H9 (cell line): ENCODE measurements around the gene PARK7. TPM values are rescaled to one million over a fixed set of nuclear protein-coding genes. Genes with fewer than 3 reads are reported as not detected.

ENCODE experiments used
- DNase-seq: peaks from one replicate; pipeline ENCODE4 v3.0.0-alpha.2; 2017
- H2AFZ ChIP-seq: one replicate; pipeline ENCODE4 v1.6.1; 2013; ENCODE audit warnings: mild to moderate bottlenecking, low read length, control low read depth, moderate library complexity
- H2AK5ac ChIP-seq: 2 replicates; pipeline ENCODE4 v1.6.1; 2013; ENCODE audit warnings: low read length, control low read depth, mixed read lengths; ENCODE audit not compliant: insufficient read length
- H2BK120ac ChIP-seq: one replicate; pipeline ENCODE4 v1.6.1; 2013; ENCODE audit warnings: low read depth, mild to moderate bottlenecking, low read length, control low read depth, inconsistent platforms; ENCODE audit not compliant: poor library complexity, severe bottlenecking
- H2BK12ac ChIP-seq: 2 replicates; pipeline ENCODE4 v1.6.1; 2013; ENCODE audit warnings: low read length, control low read depth, mixed read lengths, low read depth; ENCODE audit not compliant: insufficient read length
- H2BK15ac ChIP-seq: 2 replicates; pipeline ENCODE4 v1.6.1; 2013; ENCODE audit warnings: low read depth, low read length, control low read depth
- H2BK20ac ChIP-seq: one replicate; pipeline ENCODE4 v1.6.1; 2013; ENCODE audit warnings: low read depth, mild to moderate bottlenecking, low read length, control low read depth, inconsistent platforms; ENCODE audit not compliant: poor library complexity, severe bottlenecking
- H2BK5ac ChIP-seq: 2 replicates; pipeline ENCODE4 v1.6.1; 2013; ENCODE audit warnings: low read length, control low read depth, mixed read lengths; ENCODE audit not compliant: insufficient read length
- H3K14ac ChIP-seq: 2 replicates; pipeline ENCODE4 v1.6.1; 2013; ENCODE audit warnings: low read length, control low read depth; ENCODE audit not compliant: insufficient read depth
- H3K18ac ChIP-seq: 2 replicates; pipeline ENCODE4 v1.6.1; 2013; ENCODE audit warnings: low read depth, mild to moderate bottlenecking, mixed read lengths, low read length, control low read depth; ENCODE audit not compliant: insufficient read length
- H3K23ac ChIP-seq: 2 replicates; pipeline ENCODE4 v1.6.1; 2013; ENCODE audit warnings: low read length, control low read depth, mixed read lengths, low read depth; ENCODE audit not compliant: insufficient read length
- H3K23me2 ChIP-seq: 2 replicates; pipeline ENCODE4 v1.6.1; 2013; ENCODE audit warnings: low read depth, mild to moderate bottlenecking, mixed read lengths, low read length, control low read depth; ENCODE audit not compliant: insufficient read length, poor library complexity, severe bottlenecking
- H3K27ac ChIP-seq: 2 replicates; pipeline ENCODE4 v1.5.1; 2013; ENCODE audit warnings: low read length, control low read depth, mixed read lengths, low read depth; ENCODE audit not compliant: insufficient read length
- H3K27me3 ChIP-seq: 2 replicates; pipeline ENCODE4 v1.6.1; 2013; ENCODE audit warnings: low read length, control low read depth, inconsistent platforms; ENCODE audit not compliant: insufficient read depth
- H3K4ac ChIP-seq: 2 replicates; pipeline ENCODE4 v1.6.1; 2013; ENCODE audit warnings: low read depth, mild to moderate bottlenecking, control low read depth, inconsistent platforms, low read length, moderate library complexity
- H3K4me1 ChIP-seq: 2 replicates; pipeline ENCODE4 v1.6.1; 2013; ENCODE audit warnings: low read length, control low read depth, inconsistent platforms; ENCODE audit not compliant: insufficient read depth
- H3K4me2 ChIP-seq: 2 replicates; pipeline ENCODE4 v1.6.1; 2013; ENCODE audit warnings: low read length, control low read depth, mixed read lengths; ENCODE audit not compliant: insufficient read length, insufficient read depth
- H3K56ac ChIP-seq: 2 replicates; pipeline ENCODE4 v1.6.1; 2013; ENCODE audit warnings: low read depth, mild to moderate bottlenecking, mixed read lengths, low read length, control low read depth; ENCODE audit not compliant: insufficient read length
- H3K79me1 ChIP-seq: 2 replicates; pipeline ENCODE4 v1.6.1; 2013; ENCODE audit warnings: low read depth, mild to moderate bottlenecking, moderate library complexity, low read length, control low read depth, inconsistent platforms; ENCODE audit not compliant: insufficient read depth, poor library complexity, severe bottlenecking
- H3K79me2 ChIP-seq: 2 replicates; pipeline ENCODE4 v1.6.1; 2013; ENCODE audit warnings: low read length, control low read depth, inconsistent platforms; ENCODE audit not compliant: insufficient read depth
- H3K9ac ChIP-seq: 2 replicates; pipeline ENCODE4 v1.6.1; 2013; ENCODE audit warnings: low read length, control low read depth, mixed read lengths; ENCODE audit not compliant: insufficient read length; ENCODE audit errors: extremely low read depth
- H3K9me3 ChIP-seq: one replicate; pipeline ENCODE4 v1.6.1; 2013; ENCODE audit warnings: low read depth, low read length, inconsistent platforms; ENCODE audit not compliant: control insufficient read depth
- H3T11ph ChIP-seq: one replicate; pipeline ENCODE4 v1.6.1; 2013; ENCODE audit warnings: mild to moderate bottlenecking, low read length, control low read depth, inconsistent platforms
- H4K20me1 ChIP-seq: one replicate; pipeline ENCODE4 v1.6.1; 2013; ENCODE audit not compliant: control insufficient read depth, insufficient read length, insufficient read depth
- H4K5ac ChIP-seq: 2 replicates; pipeline ENCODE4 v1.6.1; 2013; ENCODE audit warnings: low read depth, mild to moderate bottlenecking, mixed read lengths, low read length, control low read depth; ENCODE audit not compliant: insufficient read length
- H4K8ac ChIP-seq: replicated peaks from 2 replicates; pipeline ENCODE4 v1.6.1; 2013; ENCODE audit warnings: low read length, control low read depth, mixed read lengths, low read depth; ENCODE audit not compliant: insufficient read length
- H4K91ac ChIP-seq: 2 replicates; pipeline ENCODE4 v1.6.1; 2013; ENCODE audit warnings: low read depth, mild to moderate bottlenecking, moderate library complexity, mixed read lengths, low read length, control low read depth; ENCODE audit not compliant: insufficient read length
- H3K27ac Mint-ChIP-seq, 3 experiments: 2 replicates in 2 of 3; 3 replicates in 1 of 3; pipeline ENCODE4 v1.8.0; 2020 to 2021; ENCODE audit warnings: mixed read lengths in 3 of 3, mild to moderate bottlenecking in 1 of 3, moderate library complexity in 1 of 3
- H3K27me3 Mint-ChIP-seq: 2 replicates; pipeline ENCODE4 v1.8.0; 2021; ENCODE audit warnings: low read depth, mild to moderate bottlenecking, moderate library complexity, mixed read lengths
- H3K36me3 Mint-ChIP-seq, 3 experiments: 2 replicates in 2 of 3; 3 replicates in 1 of 3; pipeline ENCODE4 v1.8.0; 2020 to 2021; ENCODE audit warnings: low read depth in 3 of 3, mixed read lengths in 3 of 3; ENCODE audit not compliant: insufficient read depth in 1 of 3
- H3K4me1 Mint-ChIP-seq, 2 experiments: 2 replicates each; pipeline ENCODE4 v1.8.0; 2020; ENCODE audit warnings: mixed read lengths in 2 of 2
- H3K4me3 Mint-ChIP-seq, 2 experiments: 2 replicates in 1 of 2; 3 replicates in 1 of 2; pipeline ENCODE4 v1.8.0; 2020 to 2021; ENCODE audit warnings: mild to moderate bottlenecking in 2 of 2, mixed read lengths in 2 of 2, moderate library complexity in 1 of 2
- H3K9me3 Mint-ChIP-seq, 2 experiments: 2 replicates in 1 of 2; 3 replicates in 1 of 2; pipeline ENCODE4 v1.8.0; 2020; ENCODE audit warnings: mild to moderate bottlenecking in 2 of 2, mixed read lengths in 2 of 2, moderate library complexity in 1 of 2
- WGBS: extraction: QIAGEN DNeasy Blood & Tissue Kit; methylation state at CpG from one replicate; pipeline ENCODE4 v1.1.7; 2013; ENCODE audit warnings: missing lambda C conversion rate, low lambda C conversion rate, mixed read lengths; ENCODE audit not compliant: insufficient read length; ENCODE audit errors: extremely low coverage; 5-methylcytosine and 5-hydroxymethylcytosine counted together
- total RNA-seq: library from RNA; stranded (reverse); gene quantifications from 2 replicates; pipeline ENCODE4 v1.2.1, GENCODE V29; 2021
- TF ChIP-seq, protein P1 (sequence below): fragments of 200-600 bp; sonication (generic); conservative IDR thresholded peaks from 3 replicates; pipeline ENCODE4 v1.8.0; 2021; ENCODE audit warnings: antibody characterized with exemption, mild to moderate bottlenecking

Gene PARK7
- total RNA-seq, 1 experiment from 2014 or later = 370 TPM

- Mint-ChIP-seq H3K27ac (no peak overlapping the region; a peak in 1 of 7 replicates), H3K4me1 (peaks cover 15 to 20% of the 10 kb centered on the region in 2 experiments), H3K36me3 (peaks cover 44 to 67% (median 56%) of the 10 kb centered on the region in 3 experiments), H3K9me3 (no peaks in the 10 kb centered on the region), H3K4me3 (no peak overlapping the region), H3K27me3 (no peaks in the 10 kb centered on the region)
- no peak overlapping the region for H3K14ac ChIP-seq
- no peaks in the 10 kb centered on the region for H3K4me1 ChIP-seq
- no peaks in the 10 kb centered on the region for H3K27me3 ChIP-seq
- H4K91ac ChIP-seq = no peak overlapping the region
- no peak overlapping the region for H4K8ac ChIP-seq
- no peak overlapping the region for H3K4me2 ChIP-seq
- DNase-seq = no peak
- H3K27ac ChIP-seq = no peak overlapping the region
- H3K9me3 ChIP-seq = no peaks in the 10 kb centered on the region
- peaks cover 2% of the 10 kb centered on the region for H3K23me2 ChIP-seq
- TF ChIP-seq, protein P1, sequence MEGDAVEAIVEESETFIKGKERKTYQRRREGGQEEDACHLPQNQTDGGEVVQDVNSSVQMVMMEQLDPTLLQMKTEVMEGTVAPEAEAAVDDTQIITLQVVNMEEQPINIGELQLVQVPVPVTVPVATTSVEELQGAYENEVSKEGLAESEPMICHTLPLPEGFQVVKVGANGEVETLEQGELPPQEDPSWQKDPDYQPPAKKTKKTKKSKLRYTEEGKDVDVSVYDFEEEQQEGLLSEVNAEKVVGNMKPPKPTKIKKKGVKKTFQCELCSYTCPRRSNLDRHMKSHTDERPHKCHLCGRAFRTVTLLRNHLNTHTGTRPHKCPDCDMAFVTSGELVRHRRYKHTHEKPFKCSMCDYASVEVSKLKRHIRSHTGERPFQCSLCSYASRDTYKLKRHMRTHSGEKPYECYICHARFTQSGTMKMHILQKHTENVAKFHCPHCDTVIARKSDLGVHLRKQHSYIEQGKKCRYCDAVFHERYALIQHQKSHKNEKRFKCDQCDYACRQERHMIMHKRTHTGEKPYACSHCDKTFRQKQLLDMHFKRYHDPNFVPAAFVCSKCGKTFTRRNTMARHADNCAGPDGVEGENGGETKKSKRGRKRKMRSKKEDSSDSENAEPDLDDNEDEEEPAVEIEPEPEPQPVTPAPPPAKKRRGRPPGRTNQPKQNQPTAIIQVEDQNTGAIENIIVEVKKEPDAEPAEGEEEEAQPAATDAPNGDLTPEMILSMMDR = no peak
- no peak overlapping the region for H3T11ph ChIP-seq
- H2AK5ac ChIP-seq = no peak overlapping the region
- WGBS = no CpG with 5 or more reads among the region's 3 CpGs
- H2BK12ac ChIP-seq = no peak overlapping the region
- no peak overlapping the region for H2BK15ac ChIP-seq
- no peak overlapping the region for H3K56ac ChIP-seq
- H4K5ac ChIP-seq = no peak overlapping the region
- no peak overlapping the region for H3K23ac ChIP-seq
- no peak overlapping the region for H3K4ac ChIP-seq
- no peak overlapping the region for H2BK20ac ChIP-seq
- H3K79me2 ChIP-seq = peaks cover 5% of the 10 kb centered on the region; the same call in 1 of the 2 replicates
- no peaks in the 10 kb centered on the region for H4K20me1 ChIP-seq
- H2BK5ac ChIP-seq = no peak overlapping the region
- H3K79me1 ChIP-seq = peaks cover 2% of the 10 kb centered on the region
- H3K18ac ChIP-seq = no peak overlapping the region
- no peak overlapping the region for H2BK120ac ChIP-seq
- H3K9ac ChIP-seq = no peak overlapping the region
- no peak overlapping the region for H2AFZ ChIP-seq
Observed at GRCh38 chr1:7964476-7964875, 3.0 kb downstream of the PARK7 start.
